Spinal cord (tissue), 10 donors: ENCODE data around the gene RAP1GDS1. TPM values are rescaled to one million over a fixed set of nuclear protein-coding genes. Genes with fewer than 3 reads are reported as not detected.
A peak's percentile ranks its signal among the peaks of the same experiment; 100 is the strongest.

Experiments used
- DNase-seq, 6 donors: peaks; one replicate each; pipeline versions ENCODE4 v3.0.0 to v3.0.0-alpha.2; 2013 to 2015; ENCODE audit warnings: low spot score in 6 of 6, low read depth in 4 of 6
- H3K27ac ChIP-seq: one replicate; pipeline ENCODE4 v1.5.1; 2013; ENCODE audit warnings: low read depth, low read length, control low read depth
- H3K27me3 ChIP-seq: one replicate; pipeline ENCODE4 v1.6.1; 2013; ENCODE audit warnings: low read length; ENCODE audit not compliant: control insufficient read depth, insufficient read depth
- H3K36me3 ChIP-seq: one replicate; pipeline ENCODE4 v1.6.1; 2013; ENCODE audit warnings: low read length; ENCODE audit not compliant: control insufficient read depth, insufficient read depth
- H3K4me1 ChIP-seq: one replicate; pipeline ENCODE4 v1.6.1; 2013; ENCODE audit warnings: low read length; ENCODE audit not compliant: control insufficient read depth, insufficient read depth
- H3K4me3 ChIP-seq: one replicate; pipeline ENCODE4 v1.5.1; 2013; ENCODE audit warnings: low read depth, low read length, control low read depth
- H3K9me3 ChIP-seq: one replicate; pipeline ENCODE4 v1.6.1; 2013; ENCODE audit warnings: low read length; ENCODE audit not compliant: control insufficient read depth, insufficient read depth
- WGBS: methylation state at CpG from one replicate; pipeline ENCODE4 v1.1.5; 2013; ENCODE audit warnings: missing lambda C conversion rate; ENCODE audit not compliant: insufficient coverage; 5-methylcytosine and 5-hydroxymethylcytosine counted together
- polyA plus RNA-seq, 2 donors: library from polyadenylated mRNA; unstranded; fragments of 120-200 nt; gene quantifications; one replicate each; pipeline ENCODE4 v1.2.1, GENCODE V29; 2013; ENCODE audit not compliant: insufficient read length in 2 of 2
- total RNA-seq, 2 donors: library from RNA; depleted of rRNA in 1 of 2; stranded (reverse); fragments of 120-200 nt in 1 of 2; fragments of >200 nt in 1 of 2; gene quantifications; one replicate each; pipeline versions ENCODE4 v1.2.3 to v1.2.4, GENCODE V29; 2013 to 2014
- donor health status: healthy.

Gene RAP1GDS1
- total and polyA plus RNA-seq, 4 donors = 67.3 to 182 (median 105) TPM

DNA sequence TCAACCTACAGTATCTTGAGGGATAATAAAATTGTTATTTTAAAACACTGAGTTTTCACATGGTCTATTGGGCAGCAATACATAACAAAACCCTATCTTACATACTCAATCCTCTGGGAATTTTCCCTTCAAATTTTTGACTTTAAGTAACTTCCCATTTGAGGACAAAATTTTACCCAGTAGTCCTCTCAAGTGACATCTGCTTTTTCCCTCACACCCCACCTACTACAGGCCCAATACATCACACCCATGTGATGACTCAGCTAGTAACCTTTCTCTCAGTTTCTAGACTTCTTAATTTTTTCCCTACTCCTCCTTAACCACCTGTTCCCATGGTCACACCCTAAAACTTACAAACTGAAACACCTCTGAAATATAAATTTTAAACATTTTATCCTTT is 12.2 kb upstream of the RAP1GDS1 start:
- H3K27ac ChIP-seq = no peak overlapping the region
- no peaks in the 10 kb centered on the region for H3K36me3 ChIP-seq
- DNase-seq = no peak
- no peaks in the 10 kb centered on the region for H3K27me3 ChIP-seq
- H3K4me1 ChIP-seq = no peaks in the 10 kb centered on the region
- H3K4me3 ChIP-seq = no peak overlapping the region
- H3K9me3 ChIP-seq = peaks cover 2% of the 10 kb centered on the region

DNA sequence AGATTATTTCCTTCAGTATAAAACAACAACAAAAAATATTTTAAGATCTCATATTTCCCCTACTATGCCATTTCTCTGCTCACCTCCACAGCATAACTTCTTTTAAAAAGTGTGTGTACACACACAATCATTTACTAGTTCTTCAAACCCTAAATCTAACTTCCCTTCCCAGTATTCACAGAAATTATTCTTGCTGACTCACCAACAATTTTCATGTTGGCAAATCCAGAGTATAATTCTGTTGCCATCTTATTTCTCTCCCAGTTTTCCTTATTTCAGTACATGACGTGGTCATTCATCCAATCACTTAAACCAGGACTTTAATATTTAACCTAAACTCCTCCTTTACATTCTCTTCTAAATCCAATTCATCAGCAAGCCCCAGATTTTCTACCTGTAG is 11.4 kb upstream of the RAP1GDS1 start:
- peaks cover 2% of the 10 kb centered on the region for H3K9me3 ChIP-seq
- no peaks in the 10 kb centered on the region for H3K36me3 ChIP-seq
- H3K4me3 ChIP-seq = no peak overlapping the region
- no peaks in the 10 kb centered on the region for H3K27me3 ChIP-seq
- H3K27ac ChIP-seq = no peak overlapping the region
- DNase-seq = no peak
- H3K4me1 ChIP-seq = no peaks in the 10 kb centered on the region
- 100% methylated on average over 1 of the region's 1 CpG for WGBS

DNA sequence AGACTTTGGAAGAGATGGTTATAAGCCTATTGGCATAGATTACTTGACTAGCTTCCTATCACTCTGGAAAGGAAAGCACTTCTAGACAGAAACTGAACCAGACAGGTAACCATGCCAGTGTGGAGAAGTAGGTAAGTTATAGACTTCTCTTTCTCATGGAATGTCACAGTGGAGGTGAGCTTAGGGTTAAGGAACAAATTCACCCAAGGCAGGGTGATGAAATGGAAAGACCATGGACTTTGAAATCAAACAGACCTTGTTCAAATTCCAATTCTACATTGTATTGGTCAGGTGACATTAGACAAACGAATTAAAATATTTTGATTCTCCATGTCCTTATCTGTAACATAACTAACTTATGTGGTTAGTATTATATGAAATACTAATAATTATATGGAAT is 7.7 kb upstream of the RAP1GDS1 start:
- no peak overlapping the region for H3K4me3 ChIP-seq
- no peak overlapping the region for H3K27ac ChIP-seq
- no peaks in the 10 kb centered on the region for H3K4me1 ChIP-seq
- no CpG with 5 or more reads among the region's 1 CpG for WGBS
- no peak for DNase-seq
- no peaks in the 10 kb centered on the region for H3K27me3 ChIP-seq
- no peaks in the 10 kb centered on the region for H3K36me3 ChIP-seq
- H3K9me3 ChIP-seq = peaks cover 2% of the 10 kb centered on the region

DNA sequence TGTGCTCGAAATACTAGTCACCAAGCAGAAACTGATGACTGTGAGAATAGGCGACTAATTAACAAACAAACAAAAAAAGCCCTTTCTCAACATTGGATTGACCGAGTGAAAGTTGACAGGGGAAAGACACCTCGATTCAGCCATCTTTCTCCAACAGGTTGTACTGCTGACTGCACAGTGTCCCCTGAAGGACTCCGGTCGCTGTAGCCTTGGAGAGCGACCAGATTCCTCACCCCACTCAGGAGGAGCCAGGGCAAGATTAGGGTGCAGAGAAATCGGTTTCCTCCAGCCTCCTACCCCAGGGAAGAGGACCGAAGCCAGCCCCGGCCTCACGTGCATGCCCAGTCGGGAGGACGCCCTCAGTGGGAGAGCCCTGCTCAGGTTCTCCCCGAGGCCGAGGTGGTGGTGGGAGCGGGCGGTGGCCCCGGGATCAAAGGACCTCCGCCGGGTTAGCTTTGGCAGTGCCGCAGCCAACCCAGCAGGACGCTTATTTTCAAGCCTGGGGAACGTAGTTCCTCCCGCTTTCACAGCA is 1.1 kb upstream of the RAP1GDS1 start:
- Histone ChIP-seq H3K27me3 (no peaks in the 10 kb centered on the region), H3K4me1 (peaks cover 15% of the 10 kb centered on the region), H3K27ac (peak overlapping the region; percentile 99), H3K4me3 (peak overlapping the region; percentile 97), H3K36me3 (no peaks in the 10 kb centered on the region), H3K9me3 (no peaks in the 10 kb centered on the region)
- WGBS = under 1% methylated on average over 20 of the region's 24 CpGs
- DNase-seq = peak in 4 of 6 donors; percentile 19 to 70 (median 47)

DNA sequence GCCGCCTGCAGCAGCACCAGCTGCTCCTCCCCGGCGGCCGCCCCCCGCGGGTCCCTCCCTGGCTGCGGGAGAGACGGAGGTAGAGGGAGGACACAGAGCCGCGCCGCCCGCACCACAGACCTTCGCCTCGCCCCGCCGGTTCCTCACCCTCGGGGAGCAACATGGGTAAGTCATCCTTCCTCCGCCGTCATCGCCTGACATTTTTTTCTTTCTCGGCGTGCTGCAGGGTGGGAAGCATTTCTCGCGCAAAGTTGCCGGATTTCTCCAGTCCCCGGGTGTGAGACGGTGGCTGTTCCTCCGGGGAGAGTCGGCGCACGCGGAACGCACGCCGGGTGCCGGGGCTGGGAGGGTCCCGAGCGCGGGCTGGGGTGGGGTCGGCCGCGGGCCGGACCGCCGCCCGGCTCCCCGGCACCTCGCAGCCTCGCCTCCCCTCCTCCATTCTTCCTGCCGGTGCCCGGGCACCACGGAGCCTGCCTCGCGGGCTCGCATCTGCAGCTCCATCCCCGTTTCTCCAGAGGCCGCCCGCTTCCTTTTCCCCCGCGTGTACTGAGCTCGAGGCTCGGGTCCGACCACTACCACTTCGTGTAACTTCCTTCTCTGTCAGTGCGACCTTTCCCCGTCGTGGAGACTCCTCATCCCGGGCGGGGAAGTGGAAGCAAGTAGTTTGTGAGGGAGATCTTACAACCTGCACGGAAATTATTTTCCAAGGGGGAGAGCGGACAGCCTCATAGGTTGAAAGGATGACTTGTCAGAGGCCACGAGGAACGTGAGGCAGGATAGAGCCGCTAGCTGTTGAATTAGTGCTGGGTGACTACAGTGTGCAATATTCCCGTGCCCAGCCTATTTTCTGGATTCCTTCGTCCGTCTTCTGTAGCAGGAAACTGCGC is 464 bp downstream of the RAP1GDS1 start:
- Histone ChIP-seq H3K4me3 (peak overlapping the region; percentile 90), H3K9me3 (no peaks in the 10 kb centered on the region), H3K27ac (peak overlapping the region; percentile 93), H3K4me1 (peaks cover 15% of the 10 kb centered on the region), H3K36me3 (no peaks in the 10 kb centered on the region), H3K27me3 (no peaks in the 10 kb centered on the region)
- WGBS = under 1% methylated on average over 66 of the region's 78 CpGs
- peak; percentile 33 to 83 (median 54) for DNase-seq

DNA sequence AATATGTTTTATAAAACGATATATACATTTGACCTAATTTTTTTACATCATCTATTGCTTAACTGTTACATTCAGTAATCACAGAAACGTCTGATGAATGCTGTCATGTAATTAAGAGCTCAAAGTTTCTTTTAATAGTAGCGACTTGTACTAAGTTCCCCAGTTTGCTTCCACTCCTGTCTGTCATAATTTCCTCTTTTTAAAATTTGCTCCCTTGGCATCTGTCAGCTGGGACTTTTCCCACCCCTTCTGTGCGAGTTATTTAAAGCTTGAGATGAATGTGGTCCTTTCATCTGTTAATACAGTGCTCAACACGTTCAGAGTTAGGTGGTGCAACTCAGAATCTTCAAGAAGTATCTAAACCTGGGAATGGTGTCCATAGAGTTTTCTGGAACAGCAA is 1.2 kb downstream of the RAP1GDS1 start:
- Histone ChIP-seq H3K27ac (peak overlapping the region; percentile 93), H3K4me3 (peak overlapping the region; percentile 90), H3K36me3 (no peaks in the 10 kb centered on the region), H3K9me3 (no peaks in the 10 kb centered on the region), H3K27me3 (no peaks in the 10 kb centered on the region), H3K4me1 (peaks cover 15% of the 10 kb centered on the region)
- WGBS = no CpG with 5 or more reads among the region's 5 CpGs
- DNase-seq = peak in 4 of 6 donors; percentile 2 to 49 (median 8)

DNA sequence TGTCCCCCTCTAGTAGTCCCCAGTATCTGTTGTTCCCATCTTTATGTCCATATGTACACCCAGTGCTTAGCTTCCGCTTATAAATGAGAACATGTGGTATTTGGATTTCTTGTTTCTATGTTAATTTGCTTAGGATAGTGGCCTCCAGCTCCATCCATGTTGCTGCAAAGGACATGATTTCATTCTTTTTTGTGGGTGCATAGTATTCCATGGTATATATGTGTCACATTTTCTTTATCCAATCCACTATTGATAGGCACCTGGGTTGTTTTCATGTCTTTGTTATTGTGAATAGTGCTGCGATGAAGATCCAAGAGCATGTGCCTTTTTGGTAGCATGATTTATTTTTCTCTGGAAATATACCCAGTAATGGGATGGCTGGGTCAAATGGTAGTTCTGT is 6.3 kb downstream of the RAP1GDS1 start:
- Histone ChIP-seq H3K4me3 (no peak overlapping the region), H3K27me3 (no peaks in the 10 kb centered on the region), H3K4me1 (no peaks in the 10 kb centered on the region), H3K27ac (no peak overlapping the region), H3K36me3 (no peaks in the 10 kb centered on the region), H3K9me3 (peaks cover 7% of the 10 kb centered on the region)
- no CpG with 5 or more reads among the region's 2 CpGs for WGBS
- DNase-seq = no peak

DNA sequence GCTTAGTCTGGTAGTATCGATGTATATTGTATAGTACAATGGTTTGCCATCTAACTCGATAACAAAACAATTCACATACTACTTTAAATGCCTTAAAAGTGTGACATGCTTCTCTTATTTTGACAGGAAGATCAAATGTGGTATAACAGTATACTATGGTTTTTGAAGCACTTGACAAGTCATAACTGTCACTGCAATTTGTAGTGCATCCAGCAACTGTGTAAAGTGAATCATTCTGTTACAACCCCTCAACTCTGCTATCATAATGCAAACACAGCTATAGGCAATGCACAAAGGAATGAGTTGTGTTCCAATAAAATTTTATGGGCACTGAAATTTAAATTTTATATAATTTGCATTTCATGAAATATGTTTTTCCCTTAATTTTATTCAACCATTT is 14.0 kb downstream of the RAP1GDS1 start:
- no peak overlapping the region for H3K4me3 ChIP-seq
- no peaks in the 10 kb centered on the region for H3K4me1 ChIP-seq
- H3K9me3 ChIP-seq = peaks cover 16% of the 10 kb centered on the region
- no peak overlapping the region for H3K27ac ChIP-seq
- WGBS = no CpG with 5 or more reads among the region's 2 CpGs
- no peaks in the 10 kb centered on the region for H3K36me3 ChIP-seq
- DNase-seq = peak in 1 of 6 donors; percentile 28
- H3K27me3 ChIP-seq = no peaks in the 10 kb centered on the region

DNA sequence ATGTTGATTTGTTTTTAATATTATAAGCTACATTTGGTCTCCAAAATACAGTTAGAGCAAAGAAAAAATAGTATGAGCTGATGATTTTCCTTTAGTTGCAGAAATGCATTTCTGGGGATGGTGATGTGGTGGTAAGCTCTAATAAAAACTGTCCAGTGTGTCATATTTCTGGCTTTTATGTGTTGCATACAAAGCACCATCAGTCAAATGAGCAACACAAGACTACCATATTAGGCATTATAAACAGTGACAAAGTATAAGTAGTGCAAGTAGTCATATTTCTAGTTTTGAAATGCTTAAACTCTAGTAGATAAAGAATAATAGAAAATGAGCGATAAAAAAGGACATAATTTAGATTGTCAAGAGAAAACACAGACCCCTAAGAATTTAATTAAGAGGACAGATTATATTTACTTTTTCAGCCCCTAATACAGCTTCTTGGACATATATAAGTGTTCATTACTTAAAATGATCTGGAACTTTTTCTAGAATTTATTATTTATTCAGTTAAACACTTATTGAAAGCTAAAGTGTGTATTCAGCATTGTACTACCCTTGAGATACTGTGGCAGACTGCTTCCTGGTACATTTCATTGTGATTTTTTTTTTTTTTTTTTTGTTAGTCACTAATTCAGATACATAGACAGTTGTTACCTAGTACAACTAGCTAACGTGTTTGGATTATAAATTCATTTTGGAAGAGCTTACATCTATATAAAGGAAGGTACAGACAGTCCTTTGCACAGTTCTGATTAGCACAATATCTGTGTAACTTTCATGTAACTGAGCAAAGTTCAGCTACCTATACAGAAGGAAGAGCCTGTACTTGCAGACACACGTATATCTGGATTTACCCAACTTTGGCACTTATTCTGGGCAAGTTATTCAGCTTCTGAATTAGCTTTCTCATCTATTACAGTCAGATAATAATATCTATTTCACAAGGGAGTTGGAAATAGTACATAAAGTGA is 22.3 kb downstream of the RAP1GDS1 start:
- no peak overlapping the region for H3K4me3 ChIP-seq
- no peak for DNase-seq
- WGBS = no CpG with 5 or more reads among the region's 3 CpGs
- H3K27ac ChIP-seq = no peak overlapping the region
- peaks cover 2% of the 10 kb centered on the region for H3K9me3 ChIP-seq
- H3K4me1 ChIP-seq = no peaks in the 10 kb centered on the region
- H3K27me3 ChIP-seq = no peaks in the 10 kb centered on the region
- no peaks in the 10 kb centered on the region for H3K36me3 ChIP-seq
